Mesendoderm (in vitro differentiated cells): ENCODE data around the gene FRYL.
"Not testable (repeated sequence)": the region's sequence is repeated elsewhere in the genome, so short reads cannot be mapped to it uniquely, and the experiment has no call there.

Source experiments
- DNase-seq: peaks from one replicate; pipeline ENCODE4 v3.0.0; 2013
- H2AK5ac ChIP-seq: 2 replicates; pipeline ENCODE4 v1.6.1; 2013; ENCODE audit warnings: low read length, inconsistent platforms
- H2BK120ac ChIP-seq: 2 replicates; pipeline ENCODE4 v1.6.1; 2013; ENCODE audit warnings: low read depth, mild to moderate bottlenecking, low read length, moderate library complexity, mixed read lengths
- H2BK15ac ChIP-seq: replicated peaks from 2 replicates; pipeline ENCODE4 v1.6.1; 2013; ENCODE audit warnings: low read depth, mild to moderate bottlenecking, moderate library complexity
- H2BK5ac ChIP-seq: 2 replicates; pipeline ENCODE4 v1.6.1; 2013; ENCODE audit warnings: low read length, inconsistent platforms
- H3K18ac ChIP-seq: 2 replicates; pipeline ENCODE4 v1.6.1; 2013; ENCODE audit warnings: mild to moderate bottlenecking, low read length, mixed read lengths
- H3K23ac ChIP-seq: one replicate; pipeline ENCODE4 v1.6.1; 2013; ENCODE audit warnings: low read length
- H3K27ac ChIP-seq: 2 replicates; pipeline ENCODE4 v1.5.1; 2013; ENCODE audit warnings: low read depth, mild to moderate bottlenecking, inconsistent platforms, low read length, moderate library complexity
- H3K27me3 ChIP-seq: 2 replicates; pipeline ENCODE4 v1.6.1; 2013; ENCODE audit warnings: low read length, control low read depth, mild to moderate bottlenecking, inconsistent platforms; ENCODE audit not compliant: insufficient read depth, poor library complexity
- H3K36me3 ChIP-seq: 2 replicates; pipeline ENCODE4 v1.6.1; 2013; ENCODE audit warnings: low read length, inconsistent platforms; ENCODE audit not compliant: control insufficient read depth, insufficient read depth
- H3K4ac ChIP-seq: one replicate; pipeline ENCODE4 v1.6.1; 2013; ENCODE audit warnings: low read depth, mild to moderate bottlenecking, low read length, moderate library complexity
- H3K4me1 ChIP-seq: 2 replicates; pipeline ENCODE4 v1.6.1; 2013; ENCODE audit warnings: low read depth, low read length, inconsistent platforms; ENCODE audit not compliant: control insufficient read depth
- H3K4me2 ChIP-seq: 2 replicates; pipeline ENCODE4 v1.6.1; 2013; ENCODE audit warnings: low read length
- H3K4me3 ChIP-seq: 2 replicates; pipeline ENCODE4 v1.5.1; 2013; ENCODE audit warnings: mild to moderate bottlenecking, low read length
- H3K56ac ChIP-seq: one replicate; pipeline ENCODE4 v1.6.1; 2013; ENCODE audit warnings: low read length
- H3K79me1 ChIP-seq: 2 replicates; pipeline ENCODE4 v1.6.1; 2013; ENCODE audit warnings: low read length, inconsistent platforms
- H3K79me2 ChIP-seq: 2 replicates; pipeline ENCODE4 v1.6.1; 2013; ENCODE audit warnings: mild to moderate bottlenecking, low read length; ENCODE audit not compliant: control insufficient read depth, insufficient read depth
- H3K9ac ChIP-seq: 2 replicates; pipeline ENCODE4 v1.6.1; 2013; ENCODE audit warnings: low read length, inconsistent platforms
- H4K5ac ChIP-seq: one replicate; pipeline ENCODE4 v1.6.1; 2013; ENCODE audit warnings: low read length
- H4K8ac ChIP-seq: one replicate; pipeline ENCODE4 v1.6.1; 2013; ENCODE audit warnings: low read depth, mild to moderate bottlenecking, control low read depth, low read length, moderate library complexity
- WGBS: extraction: QIAGEN DNeasy Blood & Tissue Kit; methylation state at CpG from one replicate; pipeline ENCODE4 v1.1.7; 2013; ENCODE audit warnings: low lambda C conversion rate, missing lambda C conversion rate; ENCODE audit not compliant: insufficient coverage; ENCODE audit errors: extremely low coverage; 5-methylcytosine and 5-hydroxymethylcytosine counted together

Gene FRYL

DNA sequence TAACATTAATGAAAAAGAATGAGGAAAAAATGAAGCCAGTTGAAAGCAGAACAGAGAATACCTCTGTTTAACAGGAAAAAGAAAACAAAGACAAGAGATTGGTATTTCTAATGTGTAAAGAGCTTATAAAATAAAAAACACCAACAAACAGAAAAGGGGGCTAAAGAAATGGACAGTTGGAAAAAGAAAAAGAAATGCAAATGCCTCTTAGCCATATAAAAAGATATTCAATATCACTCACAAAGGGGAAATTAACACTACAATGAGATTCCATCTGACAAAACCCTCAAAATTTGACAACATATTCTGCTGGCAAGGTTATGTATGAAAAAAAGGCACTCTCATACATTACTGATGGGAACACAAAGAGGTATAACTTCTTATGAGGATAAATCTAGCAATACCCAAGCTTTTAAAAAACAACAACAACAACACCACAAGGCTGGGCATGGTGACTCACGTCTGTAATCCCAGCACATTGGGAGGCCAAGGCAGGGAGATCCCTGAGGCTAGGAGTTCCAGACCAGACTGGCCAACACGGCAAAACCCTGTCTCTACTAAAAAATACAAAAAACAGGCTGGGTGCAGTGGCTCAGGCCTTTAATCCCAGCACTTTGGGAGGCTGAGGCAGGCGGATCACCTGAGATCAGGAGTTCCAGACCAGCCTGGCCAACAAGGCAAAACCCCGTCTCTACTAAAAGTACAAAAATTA is 75.8 kb downstream of the FRYL start:
- H4K5ac ChIP-seq = no peak overlapping the region
- H3K56ac ChIP-seq = no peak overlapping the region
- H2BK5ac ChIP-seq = no peak overlapping the region
- H3K36me3 ChIP-seq = no peaks in the 10 kb centered on the region
- no peak overlapping the region for H2AK5ac ChIP-seq
- no peak overlapping the region for H3K23ac ChIP-seq
- H3K27ac ChIP-seq = no peak overlapping the region
- no CpG with 5 or more reads among the region's 4 CpGs for WGBS
- H3K18ac ChIP-seq = no peak overlapping the region
- DNase-seq = no peak
- no peak overlapping the region for H3K4me3 ChIP-seq
- H4K8ac ChIP-seq = no peak overlapping the region
- H2BK15ac ChIP-seq = no peak overlapping the region
- no peak overlapping the region for H3K9ac ChIP-seq
- H2BK120ac ChIP-seq = no peak overlapping the region
- no peak overlapping the region for H3K4me2 ChIP-seq
- peaks cover 4% of the 10 kb centered on the region for H3K79me2 ChIP-seq
- H3K79me1 ChIP-seq = peaks cover 6% of the 10 kb centered on the region
- H3K4ac ChIP-seq = no peak overlapping the region
- H3K27me3 ChIP-seq = no peaks in the 10 kb centered on the region
- H3K4me1 ChIP-seq = no peaks in the 10 kb centered on the region

GRCh38 chr4:48699475-48699874 is 80.6 kb downstream of the FRYL start:
- H2BK120ac ChIP-seq = no peak overlapping the region
- H3K9ac ChIP-seq = no peak overlapping the region
- H3K27me3 ChIP-seq = no peaks in the 10 kb centered on the region
- H3K23ac ChIP-seq = no peak overlapping the region
- no peak overlapping the region for H3K4me3 ChIP-seq
- no peak overlapping the region for H2BK15ac ChIP-seq
- H3K79me1 ChIP-seq = peaks cover 10% of the 10 kb centered on the region
- H4K5ac ChIP-seq = no peak overlapping the region
- peak; percentile 54 for DNase-seq
- no peaks in the 10 kb centered on the region for H3K36me3 ChIP-seq
- peaks cover 14% of the 10 kb centered on the region for H3K4me1 ChIP-seq
- H4K8ac ChIP-seq = no peak overlapping the region
- no peak overlapping the region for H3K4ac ChIP-seq
- WGBS = no CpG with 5 or more reads among the region's 1 CpG
- H3K56ac ChIP-seq = peak overlapping the region; percentile 39
- H2BK5ac ChIP-seq = no peak overlapping the region
- no peak overlapping the region for H2AK5ac ChIP-seq
- no peak overlapping the region for H3K27ac ChIP-seq
- no peak overlapping the region for H3K4me2 ChIP-seq
- H3K79me2 ChIP-seq = peaks cover 13% of the 10 kb centered on the region
- H3K18ac ChIP-seq = no peak overlapping the region

GRCh38 chr4:48698029-48698971 is 81.8 kb downstream of the FRYL start:
- H3K27me3 ChIP-seq = no peaks in the 10 kb centered on the region
- H2BK120ac ChIP-seq = no peak overlapping the region
- peak overlapping the region; percentile 71 for H3K18ac ChIP-seq
- H3K4me1 ChIP-seq = peaks cover 14% of the 10 kb centered on the region
- no peak overlapping the region for H3K4me3 ChIP-seq
- peak overlapping the region; percentile 76 for H2AK5ac ChIP-seq
- peak overlapping the region; percentile 33 for H2BK5ac ChIP-seq
- H4K8ac ChIP-seq = no peak overlapping the region
- H3K36me3 ChIP-seq = no peaks in the 10 kb centered on the region
- peaks cover 10% of the 10 kb centered on the region for H3K79me1 ChIP-seq
- H3K4me2 ChIP-seq = no peak overlapping the region
- no CpG with 5 or more reads among the region's 5 CpGs for WGBS
- peak overlapping the region; percentile 50 for H3K27ac ChIP-seq
- peak overlapping the region; percentile 21 for H4K5ac ChIP-seq
- H2BK15ac ChIP-seq = no peak overlapping the region
- H3K23ac ChIP-seq = no peak overlapping the region
- H3K79me2 ChIP-seq = peaks cover 13% of the 10 kb centered on the region
- H3K4ac ChIP-seq = no peak overlapping the region
- peak; percentile 72 for DNase-seq
- no peak overlapping the region for H3K56ac ChIP-seq
- H3K9ac ChIP-seq = no peak overlapping the region

GRCh38 chr4:48697516-48697915 is 82.6 kb downstream of the FRYL start:
- not testable (repeated sequence) for DNase-seq, H4K5ac ChIP-seq

DNA sequence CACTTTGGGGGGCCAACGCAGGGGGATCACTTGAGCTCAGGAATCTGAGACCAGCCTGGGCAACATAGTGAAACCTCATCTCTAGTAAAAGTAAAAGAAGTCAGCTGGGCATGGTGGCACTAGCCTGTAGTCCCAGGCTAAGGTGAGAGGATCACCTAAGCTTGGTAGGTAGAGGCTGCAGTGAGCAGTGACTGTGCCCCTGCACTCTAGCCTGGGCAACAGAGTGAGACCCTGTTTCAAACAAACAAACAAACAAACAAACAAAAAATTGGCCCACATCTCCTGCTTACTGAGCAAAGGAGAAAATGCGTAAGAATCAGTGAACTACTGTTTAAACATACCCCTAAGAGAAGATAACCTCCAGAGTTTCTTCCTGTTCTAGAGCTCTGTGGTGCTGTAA is 85.3 kb downstream of the FRYL start:
- Histone ChIP-seq H2AK5ac (no peak overlapping the region), H2BK5ac (no peak overlapping the region), H2BK120ac (no peak overlapping the region), H3K79me1 (peaks cover 8% of the 10 kb centered on the region), H2BK15ac (no peak overlapping the region), H3K4me1 (peaks cover 14% of the 10 kb centered on the region), H3K27me3 (no peaks in the 10 kb centered on the region), H3K18ac (no peak overlapping the region), H3K56ac (peak overlapping the region; percentile 29), H3K9ac (no peak overlapping the region), H3K4me2 (no peak overlapping the region), H3K4me3 (no peak overlapping the region), H4K5ac (no peak overlapping the region), H3K79me2 (peaks cover 11% of the 10 kb centered on the region), H3K4ac (no peak overlapping the region), H4K8ac (no peak overlapping the region), H3K23ac (no peak overlapping the region), H3K27ac (no peak overlapping the region), H3K36me3 (no peaks in the 10 kb centered on the region)
- DNase-seq = no peak
- no CpG with 5 or more reads among the region's 2 CpGs for WGBS

More at GRCh38 chr4:48697516-48697915, 82.6 kb downstream of the FRYL start:
- H2AK5ac ChIP-seq, H3K27me3 ChIP-seq, H3K23ac ChIP-seq, H3K79me1 ChIP-seq, H3K4me3 ChIP-seq, H3K27ac ChIP-seq, H3K4ac ChIP-seq, H4K8ac ChIP-seq, H3K4me2 ChIP-seq, H2BK15ac ChIP-seq, H3K56ac ChIP-seq, H3K9ac ChIP-seq, H2BK120ac ChIP-seq, H2BK5ac ChIP-seq, H3K36me3 ChIP-seq: not testable (repeated sequence)
- peaks cover 12% of the 10 kb centered on the region for H3K79me2 ChIP-seq
- no CpG with 5 or more reads among the region's 6 CpGs for WGBS
- H3K18ac ChIP-seq = peak overlapping the region; percentile 68
- H3K4me1 ChIP-seq = peaks cover 14% of the 10 kb centered on the region
